ENCODE results near the gene TAF1B. TPM values are rescaled to one million over a fixed set of nuclear protein-coding genes. Genes with fewer than 3 reads are reported as not detected.

The TAF1B gene
- total and polyA plus RNA-seq, 9 donors = 6.4 to 22.0 (median 14.4) TPM

GRCh38 chr2:9974343-9974742 is 131.1 kb downstream of the TAF1B start:
- Histone ChIP-seq H3K27ac (no peak overlapping the region), H3K36me3 (no peaks in the 10 kb centered on the region), H3K4me3 (no peak overlapping the region), H3K27me3 (no peaks in the 10 kb centered on the region), H3K4me1 (ENCODE audit: insufficient read depth) (peaks cover 4% of the 10 kb centered on the region), H3K9me3 (no peaks in the 10 kb centered on the region)
- intact Hi-C loops (cut with DNase I) = no loop called here
- no peak for DNase-seq
- WGBS, 3 donors = 82 to 88% (median 86%) methylated on average over 4 of the region's 4 CpGs
- TF ChIP-seq CTCF (IDR thresholded peaks at IDR 0.05) = no peak
- no peak for TF ChIP-seq POLR2A (IDR thresholded peaks at IDR 0.05)
- no peak for TF ChIP-seq EP300 (IDR thresholded peaks at IDR 0.05)

GRCh38 chr2:9975328-9975727 is 132.1 kb downstream of the TAF1B start:
- H3K9me3 ChIP-seq = no peaks in the 10 kb centered on the region
- no peak for TF ChIP-seq POLR2A (IDR thresholded peaks at IDR 0.05)
- TF ChIP-seq EP300 (IDR thresholded peaks at IDR 0.05) = no peak
- no peak for TF ChIP-seq CTCF (IDR thresholded peaks at IDR 0.05)
- no peaks in the 10 kb centered on the region for H3K27me3 ChIP-seq
- intact Hi-C loops (cut with DNase I) = no loop called here
- no peak overlapping the region for H3K4me3 ChIP-seq
- no peaks in the 10 kb centered on the region for H3K36me3 ChIP-seq
- no peak for DNase-seq
- H3K27ac ChIP-seq = no peak overlapping the region
- 68 to 71% (median 68%) methylated on average over 10 of the region's 10 CpGs for WGBS, 3 donors
- H3K4me1 ChIP-seq (ENCODE audit: insufficient read depth) = peaks cover 4% of the 10 kb centered on the region

GRCh38 chr2:9975805-9976447 is 132.7 kb downstream of the TAF1B start:
- H3K27ac ChIP-seq = no peak overlapping the region
- peaks cover 2% of the 10 kb centered on the region for H3K4me1 ChIP-seq (ENCODE audit: insufficient read depth)
- intact Hi-C loops (cut with DNase I) = no loop called here
- TF ChIP-seq CTCF (IDR thresholded peaks at IDR 0.05) (no peak), EP300 (IDR thresholded peaks at IDR 0.05) (no peak), POLR2A (IDR thresholded peaks at IDR 0.05) (no peak)
- no peaks in the 10 kb centered on the region for H3K36me3 ChIP-seq
- H3K9me3 ChIP-seq = no peaks in the 10 kb centered on the region
- peak in 1 of 5 donors; percentile 29 for DNase-seq
- no peak overlapping the region for H3K4me3 ChIP-seq
- H3K27me3 ChIP-seq = no peaks in the 10 kb centered on the region
- 43 to 50% (median 47%) methylated on average over 9 of the region's 9 CpGs for WGBS, 3 donors

GRCh38 chr2:9979977-9980376 is 136.7 kb downstream of the TAF1B start:
- Histone ChIP-seq H3K4me3 (no peak overlapping the region), H3K27ac (no peak overlapping the region), H3K9me3 (no peaks in the 10 kb centered on the region), H3K27me3 (no peaks in the 10 kb centered on the region), H3K36me3 (no peaks in the 10 kb centered on the region), H3K4me1 (ENCODE audit: insufficient read depth) (peaks cover 3% of the 10 kb centered on the region)
- DNase-seq = no peak
- WGBS, 3 donors = 76 to 83% (median 78%) methylated on average over 6 of the region's 6 CpGs
- TF ChIP-seq CTCF (IDR thresholded peaks at IDR 0.05) = no peak
- TF ChIP-seq EP300 (IDR thresholded peaks at IDR 0.05) = no peak
- no peak for TF ChIP-seq POLR2A (IDR thresholded peaks at IDR 0.05)
- intact Hi-C loops (cut with DNase I) = no loop called here

Data from ovary (tissue), 9 donors.